NCI-H748 treated with DMSO at 0.1 percent for 48 hours (cell line): ENCODE results near the gene DDX27.

Experiments
- DNase-seq: peaks from one replicate; lab custom pipeline; 2025; lab: John Stamatoyannopoulos, UW

DDX27 gene

DNA sequence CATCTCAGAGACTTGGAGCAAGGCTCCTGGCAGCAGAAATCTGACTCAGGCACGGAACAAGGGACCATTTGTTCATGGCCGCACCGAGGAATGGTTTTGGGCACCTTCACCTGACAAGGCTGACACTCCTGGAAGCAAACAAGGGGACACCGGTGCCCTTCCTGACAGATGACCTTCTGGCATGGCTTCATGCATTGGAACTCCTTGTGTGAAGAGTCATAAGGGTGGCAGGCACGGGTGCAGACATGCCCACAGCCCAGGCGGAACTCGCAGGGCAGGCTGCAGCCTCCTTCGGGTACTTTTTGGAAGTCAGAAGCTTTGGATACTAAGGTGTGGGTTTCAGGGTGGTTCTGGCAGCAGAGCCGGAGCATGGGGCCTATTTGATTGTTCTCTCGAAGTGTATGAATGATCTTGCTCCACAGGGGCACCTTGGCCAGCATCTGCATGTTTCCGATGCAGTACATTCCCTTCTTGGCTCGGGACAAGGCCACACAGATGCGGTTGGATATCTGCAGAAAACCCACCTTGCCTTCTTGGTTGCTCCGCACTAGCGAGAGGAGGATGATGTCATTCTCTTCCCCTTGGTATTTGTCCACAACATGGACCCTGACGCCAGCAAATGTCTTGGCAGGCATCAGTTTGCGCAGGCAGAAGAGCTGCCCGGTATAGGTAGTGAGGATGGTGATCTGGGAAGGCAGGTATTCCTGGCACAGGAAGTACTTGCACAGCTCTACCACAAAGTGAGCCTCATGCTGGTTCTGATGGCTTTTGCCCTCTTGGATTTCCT, 29.9 kb downstream of the DDX27 start:
- DNase-seq = no peak

DNA sequence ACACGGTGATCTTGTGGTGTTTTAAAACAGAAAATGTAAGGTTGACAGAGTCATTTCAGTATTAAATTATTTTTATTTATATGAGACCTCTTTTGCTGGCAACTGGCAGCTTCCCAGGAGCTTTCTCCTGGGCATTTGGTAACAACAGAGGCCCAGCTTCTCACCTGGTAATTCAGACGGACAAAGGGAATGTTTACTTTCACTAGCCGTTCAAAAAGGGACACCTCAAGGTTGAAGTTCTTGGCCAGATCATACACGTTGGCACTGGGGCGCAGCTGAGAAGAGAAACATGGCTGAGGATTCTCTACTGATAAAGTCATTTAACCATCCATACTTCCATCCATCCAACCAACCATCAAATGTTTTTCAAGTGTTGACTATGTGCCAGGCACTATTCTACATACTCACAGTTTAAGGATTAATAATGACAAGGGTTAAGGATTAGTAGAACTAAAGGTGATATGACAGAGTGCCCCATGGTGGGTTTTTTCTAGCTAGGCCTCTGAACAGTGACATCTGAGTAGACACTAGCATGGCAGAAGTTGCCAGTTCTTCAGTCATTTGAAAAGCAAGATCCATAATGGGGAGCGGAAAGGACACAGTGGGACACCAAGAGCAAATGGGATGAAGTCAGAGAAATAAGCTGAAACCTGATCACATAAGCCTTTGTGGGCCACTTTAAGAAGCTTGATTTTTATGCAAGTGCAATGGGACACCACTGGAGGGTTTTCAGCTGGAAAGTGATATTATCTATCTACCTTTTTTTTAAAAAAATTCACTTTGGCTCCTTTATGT, 33.5 kb downstream of the DDX27 start:
- DNase-seq = no peak

DNA sequence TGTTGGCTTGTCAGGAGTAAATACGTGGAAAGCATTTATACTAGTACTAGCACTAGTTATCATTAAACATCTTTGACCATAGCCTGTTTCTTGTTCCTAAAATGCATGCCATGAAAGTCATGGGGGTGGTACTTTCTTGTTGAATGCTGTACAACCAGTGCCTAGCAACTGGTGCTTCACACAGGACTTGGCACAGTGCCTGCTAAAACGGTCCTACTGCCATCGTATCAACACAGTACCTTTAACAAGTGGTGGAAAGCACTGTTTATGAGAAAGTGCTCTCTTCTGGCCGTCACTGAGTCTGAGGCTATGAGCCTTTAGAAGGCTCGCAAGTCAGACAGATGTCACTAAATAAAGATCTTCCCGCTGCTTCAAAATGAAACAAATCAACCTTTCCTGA, 37.0 kb downstream of the DDX27 start:
- DNase-seq = no peak

DNA sequence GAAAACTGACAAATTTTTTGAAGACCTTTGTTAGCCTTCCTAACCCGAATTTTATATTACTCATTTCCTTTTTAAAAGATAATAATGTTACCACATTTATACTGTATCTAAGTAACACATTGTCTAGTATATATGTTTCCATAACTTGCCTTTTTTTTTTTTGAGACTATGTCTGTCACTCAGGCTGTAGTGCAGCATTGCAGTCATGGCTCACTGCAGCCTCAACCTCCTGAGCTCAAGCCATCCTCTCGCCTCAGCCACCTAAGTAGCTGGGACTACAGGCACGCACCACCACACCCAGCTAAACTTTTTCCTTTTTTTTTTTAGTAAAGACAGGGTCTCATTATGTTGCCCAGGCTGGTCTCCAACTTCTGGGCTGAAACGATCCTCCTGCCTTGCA, 40.1 kb downstream of the DDX27 start:
- DNase-seq = no peak

DNA sequence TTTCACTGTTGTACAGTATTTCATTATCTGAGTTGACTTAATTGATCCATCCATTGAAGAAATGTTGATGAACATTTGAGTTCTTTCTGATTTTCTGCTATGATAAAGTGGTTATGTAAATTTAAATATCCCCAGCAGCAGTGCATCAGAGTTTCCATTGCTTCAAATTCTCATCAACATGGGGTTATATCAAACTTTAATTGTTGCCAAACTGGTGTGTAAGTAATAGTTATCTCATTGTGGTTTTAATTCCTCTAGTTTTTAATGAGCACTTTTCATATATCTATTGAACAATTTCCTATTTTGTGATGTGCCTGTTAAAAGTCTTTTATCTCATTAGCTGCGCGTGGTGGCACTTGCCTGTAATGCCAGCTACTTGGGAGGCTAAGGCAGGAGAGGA, 40.6 kb downstream of the DDX27 start:
- DNase-seq = no peak

DNA sequence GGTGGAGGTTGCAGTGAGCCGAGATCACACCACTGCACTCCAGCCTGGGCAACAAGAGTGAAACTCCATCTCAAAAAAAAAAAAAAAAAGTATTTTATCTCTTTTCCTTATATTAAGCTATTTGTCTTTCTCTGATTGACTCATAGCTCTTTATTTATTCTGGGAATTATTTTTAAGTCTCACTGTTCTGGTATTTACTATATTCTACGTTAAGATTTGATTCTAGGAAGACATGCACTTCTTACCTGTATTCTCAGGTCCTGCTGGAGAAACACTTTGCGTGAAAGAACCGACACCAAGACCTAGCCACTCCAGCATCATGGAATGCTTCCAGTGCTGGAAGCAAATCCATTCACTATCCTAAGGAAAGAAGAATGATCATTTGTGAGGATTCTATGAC, 41.0 kb downstream of the DDX27 start:
- DNase-seq = no peak

DNA sequence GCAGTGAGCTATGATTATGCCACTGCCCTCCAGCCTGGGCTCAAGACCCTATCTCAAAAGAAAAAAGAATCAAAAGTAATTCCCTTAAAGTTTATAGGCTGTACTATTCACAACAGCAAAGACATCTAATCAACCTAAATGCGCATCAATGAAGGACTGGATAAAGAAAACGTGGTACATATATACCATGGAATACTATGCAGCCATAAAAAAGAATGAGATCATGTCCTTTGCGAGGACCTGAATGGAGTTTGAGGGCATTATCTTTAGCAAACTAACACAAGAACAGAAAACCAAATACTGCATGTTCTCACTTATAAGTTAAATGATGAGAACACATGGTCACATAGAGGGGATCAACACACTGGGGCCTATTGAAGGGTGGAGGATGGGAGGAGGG, 42.0 kb downstream of the DDX27 start:
- DNase-seq = no peak

DNA sequence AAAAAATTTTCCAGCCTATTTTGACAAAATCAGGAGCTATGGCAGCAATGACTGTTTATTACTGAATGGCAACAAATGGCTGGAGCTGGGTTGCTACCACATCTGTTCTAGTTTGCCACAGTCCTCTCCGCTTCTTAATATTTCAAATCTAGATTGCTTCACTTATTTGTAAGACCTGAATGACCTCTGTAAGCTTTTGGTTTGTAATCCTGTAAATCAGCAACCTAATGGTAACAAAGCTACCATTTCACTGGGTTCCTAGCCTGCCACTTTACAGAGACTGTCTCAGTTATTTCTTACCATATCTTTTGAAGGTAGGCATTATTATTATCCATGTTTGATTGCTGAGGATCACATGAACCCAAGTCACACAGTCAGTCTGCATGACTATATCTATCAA, 43.2 kb downstream of the DDX27 start:
- no peak for DNase-seq

DNA sequence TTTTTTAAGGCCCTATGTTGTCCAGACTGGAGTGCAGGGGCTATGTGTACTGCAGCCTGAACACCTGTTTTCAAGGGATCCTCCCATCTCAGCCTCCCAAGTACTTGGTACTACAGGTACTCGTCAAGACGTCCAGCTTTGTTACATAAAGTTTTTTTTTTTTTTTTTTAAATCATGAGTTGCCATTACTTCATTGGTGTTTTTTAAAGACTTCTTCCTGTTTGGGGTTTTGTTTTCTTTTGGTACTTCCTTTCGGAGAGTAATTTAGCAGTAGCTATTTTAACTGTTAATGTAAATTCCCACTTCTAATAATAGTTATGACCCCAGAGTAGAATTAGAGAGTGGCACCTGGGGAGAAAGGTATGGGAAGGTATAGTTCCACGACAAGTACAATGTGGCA, 48.1 kb downstream of the DDX27 start:
- no peak for DNase-seq

DNA sequence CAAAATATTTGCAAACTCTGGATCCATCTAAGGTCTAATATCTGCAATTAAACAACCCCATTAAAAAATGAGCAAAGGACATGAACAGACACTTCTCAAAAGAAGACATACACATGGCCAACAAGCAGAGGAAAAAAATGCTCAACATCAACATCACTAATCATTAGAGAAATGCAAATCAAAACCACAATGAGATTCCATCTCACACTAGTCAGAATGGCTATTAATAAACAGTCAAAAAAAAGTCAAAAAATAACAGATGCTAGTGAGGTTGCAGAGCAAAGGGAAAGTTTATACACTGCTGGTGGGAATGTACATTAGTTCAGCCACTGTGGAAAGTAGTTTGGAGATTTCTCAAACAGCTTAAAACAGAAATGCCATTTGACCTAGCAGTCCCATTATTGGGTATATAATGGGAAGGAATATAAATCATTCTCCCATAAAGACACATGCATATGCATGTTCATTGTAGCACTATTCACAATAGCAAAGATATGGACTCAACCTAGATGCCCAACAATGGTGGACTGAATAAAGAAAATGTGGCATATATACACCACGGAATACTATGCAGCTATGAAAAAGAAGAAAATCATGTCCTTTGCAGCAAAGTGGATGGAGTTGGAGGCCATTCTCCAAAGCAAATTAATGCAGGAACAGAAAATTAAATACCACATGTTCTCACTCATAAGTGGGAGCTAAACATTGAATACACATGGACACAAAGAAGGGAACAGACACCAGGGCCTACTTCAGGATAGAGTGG, 49.6 kb downstream of the DDX27 start:
- no peak for DNase-seq

DNA sequence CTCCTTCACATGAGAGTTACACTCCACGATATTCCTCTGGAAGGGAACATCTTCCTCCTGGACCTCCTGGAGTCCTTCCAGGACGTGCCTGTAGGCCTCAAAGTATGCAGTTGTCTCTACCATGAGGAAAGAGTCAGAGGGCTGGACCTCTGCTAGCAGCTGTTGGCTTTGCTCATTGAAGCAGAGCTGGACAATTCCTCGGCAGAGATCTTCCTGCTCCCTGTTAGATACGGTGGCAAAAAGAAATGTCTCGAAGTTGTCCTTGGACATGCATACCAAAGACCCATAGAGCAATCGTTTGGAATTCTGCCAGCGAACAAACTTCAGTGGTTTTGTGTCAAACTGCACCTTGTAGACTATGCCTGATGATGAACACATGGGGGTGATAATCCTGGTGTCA, 51.0 kb downstream of the DDX27 start:
- no peak for DNase-seq

DNA sequence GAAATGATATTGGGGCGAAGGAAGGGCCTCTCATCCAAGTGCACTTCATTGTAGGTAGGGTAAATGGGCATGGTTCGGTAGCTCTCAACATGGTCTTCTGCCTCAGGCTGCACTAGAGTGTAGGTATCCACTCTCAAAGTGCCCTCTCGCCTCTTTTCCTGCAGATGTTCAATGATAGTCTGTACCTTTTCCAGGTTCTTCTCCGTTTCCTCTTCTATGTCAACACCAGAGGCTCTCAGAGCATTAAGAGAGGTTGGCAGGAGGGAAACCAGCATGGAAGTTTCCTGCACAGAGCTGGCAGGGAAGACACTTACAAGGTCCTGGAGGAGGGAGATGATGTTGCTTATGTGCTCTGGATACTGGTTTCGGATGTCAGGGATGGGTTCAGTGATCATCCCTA, 51.5 kb downstream of the DDX27 start:
- DNase-seq = no peak

DNA sequence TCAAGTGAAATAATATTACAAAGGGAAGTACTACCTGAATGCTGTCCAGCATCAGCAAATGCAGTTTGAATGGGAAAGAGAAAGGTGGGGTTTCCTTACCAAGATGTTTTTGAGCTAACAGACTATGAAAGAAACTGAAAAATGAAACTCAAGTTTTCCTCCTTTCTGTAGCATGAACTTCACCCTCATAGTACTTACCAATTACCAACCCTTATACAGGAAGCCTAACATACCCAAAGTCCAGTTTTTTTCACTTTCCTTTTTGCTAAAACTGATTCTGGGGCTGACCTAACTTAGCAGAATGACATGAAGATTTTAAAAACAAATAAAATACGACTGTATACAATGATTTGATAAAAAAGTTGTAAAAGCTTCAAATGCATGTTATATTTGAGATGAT, 53.4 kb downstream of the DDX27 start:
- no peak for DNase-seq

DNA sequence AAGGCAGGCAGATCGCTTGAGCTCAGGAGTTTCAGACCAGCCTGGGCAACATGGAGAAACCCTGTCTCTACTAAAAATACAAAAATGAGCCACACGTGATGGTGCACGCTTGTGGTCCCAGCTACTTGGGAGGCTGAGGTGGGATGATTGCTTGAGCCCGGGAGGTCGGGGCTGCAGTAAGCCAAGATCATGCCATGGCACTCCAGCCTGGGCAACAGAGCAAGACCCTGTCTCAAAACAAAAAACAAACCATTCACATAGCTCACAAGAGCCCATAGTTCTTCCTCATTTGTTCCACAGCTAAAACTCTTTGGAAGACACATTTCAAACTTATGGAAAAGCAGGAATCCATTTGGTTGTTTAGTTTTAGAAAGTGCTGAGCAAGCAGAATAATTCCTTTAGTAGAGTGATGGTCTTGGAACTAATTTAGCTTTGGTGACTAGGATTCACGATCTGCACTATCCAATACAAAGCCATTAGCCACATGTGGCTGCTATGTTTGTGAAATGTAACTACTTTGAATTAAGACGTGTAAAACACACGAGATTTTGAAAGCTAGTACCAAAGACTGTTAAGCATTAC, 54.6 kb downstream of the DDX27 start:
- no peak for DNase-seq

DNA sequence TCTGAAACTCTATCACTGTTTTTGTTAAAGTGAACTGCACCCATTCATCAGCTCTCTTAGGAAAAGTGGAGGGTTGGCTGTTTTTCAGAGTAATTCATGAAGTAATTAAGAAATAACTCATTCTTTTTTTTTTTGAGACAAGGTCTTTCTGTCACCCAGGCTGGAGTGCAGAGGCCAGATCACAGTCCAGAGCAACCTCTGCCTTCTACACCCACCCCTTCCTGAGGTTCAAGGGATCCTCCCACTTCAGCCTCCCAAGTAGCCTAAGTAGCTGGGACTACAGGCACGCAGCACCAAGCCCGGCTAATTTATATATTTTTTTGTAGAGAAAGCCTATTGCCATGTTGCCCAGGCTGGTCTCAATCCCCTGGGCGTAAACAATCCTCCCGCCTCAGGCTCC, 56.0 kb downstream of the DDX27 start:
- DNase-seq = no peak

DNA sequence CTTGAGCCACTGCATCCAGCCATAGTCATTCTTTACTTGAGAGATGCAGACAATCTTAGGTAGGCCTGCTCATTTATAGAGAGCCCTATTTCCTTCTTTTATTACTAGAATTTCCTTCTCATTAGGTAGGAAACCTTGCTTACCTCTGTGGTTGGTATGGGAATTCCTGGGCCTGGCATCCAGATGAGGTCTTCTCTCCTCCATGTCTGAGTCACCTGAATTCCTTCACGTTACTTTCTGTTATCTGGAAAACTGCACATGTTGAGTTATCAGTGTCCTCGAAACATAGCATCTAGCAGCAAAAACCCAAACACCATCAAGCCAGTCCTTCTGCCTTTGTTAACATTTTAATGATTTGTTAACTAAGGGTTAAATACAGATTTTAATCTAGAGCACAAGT, 56.4 kb downstream of the DDX27 start:
- DNase-seq = no peak

DNA sequence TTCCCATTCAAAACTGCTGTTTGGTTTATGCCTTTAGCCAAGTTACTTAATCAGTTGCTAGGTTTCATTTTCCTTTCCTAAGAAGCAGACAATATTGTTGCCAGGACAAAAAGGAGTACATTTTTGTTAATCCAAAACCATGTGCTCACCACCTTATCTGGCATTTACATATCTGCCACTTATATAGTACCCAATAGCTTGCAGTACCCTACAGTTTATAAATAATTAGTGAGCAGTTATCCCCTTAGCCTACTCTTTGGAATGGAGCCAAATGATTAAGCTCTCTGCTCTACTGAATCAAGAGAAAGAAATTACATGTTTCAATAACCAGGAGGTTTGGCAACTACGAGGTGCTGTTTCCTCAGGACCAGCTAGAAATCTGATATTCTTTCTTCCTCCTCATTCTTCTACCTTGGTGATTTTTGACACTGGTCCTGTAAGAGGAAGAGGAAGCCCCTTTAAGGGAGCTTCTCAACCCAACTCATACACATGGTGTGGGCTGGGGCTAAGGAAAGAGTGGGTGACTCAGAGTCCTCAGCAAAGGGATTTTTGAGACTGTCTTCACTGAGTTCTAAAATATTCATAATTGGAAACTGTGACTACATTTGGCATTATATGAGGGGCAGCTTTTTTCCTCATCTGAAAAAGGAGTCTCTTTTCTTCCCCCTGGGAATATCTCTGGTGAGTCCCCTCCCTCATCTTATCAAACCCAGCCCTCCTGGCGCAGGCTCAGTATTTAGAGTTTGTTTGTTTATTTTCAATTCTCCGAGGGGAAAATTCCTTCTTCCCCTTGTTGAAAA, 57.1 kb downstream of the DDX27 start:
- peak; percentile 76 for DNase-seq

DNA sequence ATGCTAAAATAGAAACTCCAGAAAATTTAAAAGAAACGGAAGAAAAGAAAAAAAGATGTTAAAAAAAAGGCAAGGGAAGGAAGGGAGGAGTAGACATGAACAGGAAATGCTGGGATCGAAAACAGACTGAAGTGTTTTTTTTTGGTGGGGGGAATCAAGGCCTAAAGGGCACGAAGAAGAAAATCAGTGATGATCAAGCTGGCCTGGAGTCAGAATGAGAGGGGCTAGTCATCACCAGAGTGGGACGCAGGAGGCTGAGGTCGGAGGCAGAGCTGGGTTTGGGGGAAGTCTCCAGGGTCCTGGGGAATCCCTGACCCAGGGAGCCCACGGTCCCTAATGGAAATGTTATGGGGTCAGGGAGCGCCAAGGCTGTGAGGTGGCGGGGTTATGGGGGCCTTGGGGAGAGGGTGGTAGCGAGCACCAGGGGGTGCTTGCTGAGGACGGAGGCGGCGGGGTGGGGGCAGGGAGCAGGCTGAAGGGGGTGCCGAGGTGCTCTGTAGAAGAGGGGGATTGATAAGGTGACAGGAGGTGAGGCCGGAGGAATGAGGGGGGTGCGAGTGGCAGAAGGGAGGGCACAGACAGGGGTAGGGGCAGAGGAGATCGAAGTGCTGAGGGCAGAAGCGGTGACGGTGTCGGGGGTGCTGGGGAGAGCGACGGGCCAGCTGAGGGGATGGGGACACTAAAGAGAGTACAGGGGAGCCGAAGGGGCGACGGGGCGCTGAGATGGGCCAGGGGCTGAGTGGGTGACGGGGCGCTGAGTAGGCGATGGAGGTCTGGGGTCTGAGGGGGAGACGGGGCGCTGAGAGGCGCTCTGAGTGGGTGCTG, 58.0 kb downstream of the DDX27 start:
- no peak for DNase-seq

DNA sequence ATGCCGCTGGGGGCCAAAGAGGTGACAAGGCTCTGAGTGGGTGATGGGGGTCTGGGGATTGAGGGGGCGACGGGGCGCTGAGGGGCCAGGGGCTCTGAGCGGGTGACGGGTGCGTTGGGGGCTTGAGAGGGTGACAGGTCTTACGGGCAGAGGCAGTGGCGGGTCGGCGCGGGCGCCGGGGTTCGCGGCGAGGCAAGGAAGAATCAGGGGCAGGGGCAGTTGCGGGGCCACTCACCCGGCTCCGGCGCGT, 58.5 kb downstream of the DDX27 start:
- no peak for DNase-seq

DNA sequence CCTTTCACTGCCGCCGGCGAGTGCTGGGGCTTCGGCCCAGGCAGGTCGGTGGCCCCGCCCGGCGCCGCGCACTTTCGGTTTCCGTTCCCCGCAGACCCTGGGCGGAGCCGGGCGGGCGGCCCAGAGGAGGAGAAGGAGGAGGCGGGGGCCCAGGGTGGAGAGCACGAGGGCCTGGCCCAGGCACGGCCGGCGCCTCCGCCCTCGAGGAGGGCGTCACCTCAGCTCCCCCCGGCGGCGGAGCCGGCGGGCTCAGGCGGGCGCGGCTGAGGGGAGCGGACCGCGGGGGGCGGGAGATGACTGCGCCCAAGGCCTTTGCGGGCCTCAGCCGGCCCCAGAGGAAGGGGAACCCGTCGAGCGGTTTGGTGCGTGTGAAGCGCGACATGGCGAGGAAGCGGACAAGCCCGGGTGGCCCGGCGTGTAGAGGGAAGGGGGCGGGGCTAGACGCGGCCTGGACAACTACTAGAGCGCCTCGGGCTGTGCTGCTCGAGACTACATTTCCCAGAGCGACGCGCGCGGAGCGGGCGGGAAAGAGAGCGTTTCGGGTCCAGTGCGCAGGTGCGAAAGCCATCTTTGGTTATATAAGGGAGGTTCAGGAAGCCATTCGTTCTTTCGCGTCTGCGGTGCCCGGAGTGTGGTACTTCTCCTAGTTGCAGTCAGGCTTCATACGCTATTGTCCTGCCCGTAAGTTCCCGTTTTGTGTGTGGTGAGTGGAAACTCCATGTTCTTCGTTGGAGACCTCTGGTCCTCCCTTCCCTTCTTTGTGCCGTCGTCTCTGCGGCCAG, 59.0 kb downstream of the DDX27 start, which contains the start of gene ZNFX1:
ZNFX1 (minus strand) TSS at position 22 of the 782 bp plus-strand sequence. CDS start 2,218 bp downstream, outside the sequence.
- peak; percentile 86 for DNase-seq
